HFFc6 (cell line): ENCODE measurements around the gene SULT1A1. TPM values are rescaled to one million over a fixed set of nuclear protein-coding genes. Genes with fewer than 3 reads are reported as not detected.

Source experiments
- DNase-seq: peaks from one replicate; pipeline ENCODE4 v3.0.0-alpha.2; 2018
- H3K27ac Mint-ChIP-seq: 2 replicates; pipeline ENCODE4 v1.8.0; 2020; ENCODE audit warnings: mild to moderate bottlenecking, mixed read lengths
- H3K27me3 Mint-ChIP-seq: 2 replicates; pipeline ENCODE4 v1.8.0; 2021; ENCODE audit warnings: mild to moderate bottlenecking, moderate library complexity, mixed read lengths; ENCODE audit not compliant: insufficient read depth
- H3K36me3 Mint-ChIP-seq: 2 replicates; pipeline ENCODE4 v1.8.0; 2021; ENCODE audit warnings: low read depth, mixed read lengths
- H3K4me1 Mint-ChIP-seq: 2 replicates; pipeline ENCODE4 v1.8.0; 2020; ENCODE audit warnings: low read depth, mixed read lengths
- H3K4me3 Mint-ChIP-seq: 2 replicates; pipeline ENCODE4 v1.8.0; 2020; ENCODE audit warnings: mild to moderate bottlenecking, moderate library complexity, mixed read lengths
- H3K9me3 Mint-ChIP-seq: 2 replicates; pipeline ENCODE4 v1.8.0; 2020; ENCODE audit warnings: mild to moderate bottlenecking, mixed read lengths
- CTCF ChIP-seq: fragments of 200-600 bp; sonication (generic); IDR thresholded peaks from 2 replicates; pipeline ENCODE4 v1.5.0; 2021; ENCODE audit warnings: antibody characterized with exemption, mild to moderate bottlenecking
- total RNA-seq, 6 experiments: library from RNA; stranded (reverse); fragmentation: NEBNext Ultra II Directional; extraction: Animal tissue kit (Norgen Biotek cat#: 25700); gene quantifications; 2 replicates in 1 of 6; 3 replicates in 5 of 6; pipeline ENCODE4 v1.2.3, GENCODE V29; 2021

The SULT1A1 gene
- total RNA-seq, 6 experiments from 2014 or later, result 0.17 to 0.30 (median 0.18) TPM; not detected in 3

- Mint-ChIP-seq H3K9me3 (no peaks in the 10 kb centered on the region), H3K27me3 (peaks cover 7% of the 10 kb centered on the region), H3K27ac (no peak overlapping the region; the same call in 1 of the 2 replicates), H3K4me3 (no peak overlapping the region), H3K36me3 (peaks cover 27% of the 10 kb centered on the region), H3K4me1 (peaks cover 10% of the 10 kb centered on the region)
- TF ChIP-seq CTCF, result no peak
- DNase-seq, result peak; percentile 80
These were observed 22.5 kb downstream of the SULT1A1 start for GRCh38 chr16:28587386-28587785.

- no peaks in the 10 kb centered on the region for H3K9me3 Mint-ChIP-seq
- H3K4me3 Mint-ChIP-seq, result no peak overlapping the region
- H3K4me1 Mint-ChIP-seq, result peaks cover 10% of the 10 kb centered on the region
- H3K36me3 Mint-ChIP-seq, result peaks cover 28% of the 10 kb centered on the region
- no peak overlapping the region for H3K27ac Mint-ChIP-seq
- no peak for DNase-seq
- peaks cover 7% of the 10 kb centered on the region for H3K27me3 Mint-ChIP-seq
- TF ChIP-seq CTCF, result no peak
These were observed 23.4 kb downstream of the SULT1A1 start for GRCh38 chr16:28586466-28586865.

GRCh38 chr16:28585674-28586073, 24.2 kb downstream of the SULT1A1 start:
- TF ChIP-seq CTCF, result no peak
- H3K9me3 Mint-ChIP-seq, result no peaks in the 10 kb centered on the region
- no peak overlapping the region for H3K27ac Mint-ChIP-seq
- H3K4me1 Mint-ChIP-seq, result peaks cover 10% of the 10 kb centered on the region
- no peak overlapping the region for H3K4me3 Mint-ChIP-seq
- DNase-seq, result no peak
- peaks cover 5% of the 10 kb centered on the region for H3K27me3 Mint-ChIP-seq
- peaks cover 33% of the 10 kb centered on the region for H3K36me3 Mint-ChIP-seq

- no peak for DNase-seq
- H3K27me3 Mint-ChIP-seq, result peaks cover 1% of the 10 kb centered on the region; the same call in 1 of the 2 replicates
- H3K9me3 Mint-ChIP-seq, result no peaks in the 10 kb centered on the region
- H3K4me1 Mint-ChIP-seq, result no peaks in the 10 kb centered on the region
- H3K36me3 Mint-ChIP-seq, result peaks cover 28% of the 10 kb centered on the region
- no peak for TF ChIP-seq CTCF
- H3K4me3 Mint-ChIP-seq, result no peak overlapping the region
- H3K27ac Mint-ChIP-seq, result no peak overlapping the region
These were observed 29.0 kb downstream of the SULT1A1 start for GRCh38 chr16:28580726-28581315.

- no peak for DNase-seq
- Mint-ChIP-seq H3K27me3 (peaks cover 2% of the 10 kb centered on the region), H3K27ac (no peak overlapping the region), H3K36me3 (0 out of 2 replicates have a peak, but pooled peaks cover 3% of the 10 kb centered on the region), H3K4me1 (no peaks in the 10 kb centered on the region), H3K4me3 (no peak overlapping the region), H3K9me3 (no peaks in the 10 kb centered on the region)
- no peak for TF ChIP-seq CTCF
These were observed 34.3 kb downstream of the SULT1A1 start for GRCh38 chr16:28575446-28576109.
